NCI-H82 (cell line): Measurements from ENCODE around the gene BOD1L1.

Experiments
- DNase-seq: peaks from one replicate; lab custom pipeline; 2025; lab: John Stamatoyannopoulos, UW

BOD1L1 gene

DNA sequence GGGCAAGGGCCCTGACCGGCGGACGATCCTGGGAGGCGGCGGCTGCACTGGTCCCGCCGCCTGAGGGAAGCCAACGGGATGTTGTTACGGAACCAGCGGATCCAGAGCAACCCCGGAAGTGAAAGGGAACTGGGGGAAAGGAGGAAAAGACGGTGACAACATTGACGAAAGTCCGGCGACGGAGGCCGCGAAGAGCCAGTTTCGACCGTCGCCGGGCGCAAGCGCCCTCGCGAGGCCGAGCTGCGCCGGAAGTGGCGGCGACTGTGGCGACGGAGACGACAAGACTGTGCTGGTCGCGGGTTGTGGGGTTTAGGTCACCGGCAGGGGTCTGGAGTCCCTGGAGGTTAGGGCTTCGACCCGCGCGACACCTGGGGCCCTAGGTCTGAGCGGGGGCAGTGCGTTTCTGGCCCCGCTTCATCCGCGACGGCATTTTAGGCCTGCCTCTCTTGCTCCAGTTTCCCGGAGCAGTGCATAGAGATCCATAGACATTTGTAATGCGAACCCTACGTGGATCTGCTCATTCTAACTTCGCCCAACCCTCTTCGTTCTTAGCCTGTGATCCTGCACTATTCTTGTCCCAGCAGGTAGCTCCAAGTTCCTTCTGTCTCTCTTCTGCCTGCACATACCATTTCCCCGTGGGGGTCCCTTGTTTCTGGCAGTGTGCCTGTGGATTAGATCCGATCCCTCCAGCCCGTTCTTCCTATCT lies at the start of gene BOD1L1:
TSS of gene BOD1L1 (minus strand) at position 120 of the 706 bp plus-strand sequence. CDS start 138 bp downstream, outside the sequence.
- DNase-seq = peak; percentile 90

DNA sequence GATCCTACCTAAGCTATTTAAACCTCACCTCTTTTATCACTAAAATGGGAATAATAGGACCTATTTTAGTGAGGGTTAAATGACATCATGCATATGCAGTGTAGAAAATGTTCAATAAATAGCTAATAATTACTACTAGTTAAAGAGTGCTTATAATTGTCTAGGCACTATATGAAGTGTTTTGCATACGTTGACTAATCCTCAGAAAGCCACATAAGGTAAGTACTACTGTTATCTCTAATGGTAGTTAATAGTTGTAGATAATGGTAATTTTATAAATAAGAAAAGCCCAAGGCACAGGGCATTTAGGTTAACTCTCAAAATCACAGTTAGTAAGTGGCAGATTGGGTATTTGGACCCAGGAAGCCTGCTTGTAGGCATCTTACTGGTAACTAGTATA lies 47.4 kb upstream of the BOD1L1 start:
- no peak for DNase-seq

GRCh38 chr4:13673167-13673566 lies 45.6 kb upstream of the BOD1L1 start:
- DNase-seq = no peak

- no peak for DNase-seq
Observed at GRCh38 chr4:13670456-13671160, 43.1 kb upstream of the BOD1L1 start.

DNA sequence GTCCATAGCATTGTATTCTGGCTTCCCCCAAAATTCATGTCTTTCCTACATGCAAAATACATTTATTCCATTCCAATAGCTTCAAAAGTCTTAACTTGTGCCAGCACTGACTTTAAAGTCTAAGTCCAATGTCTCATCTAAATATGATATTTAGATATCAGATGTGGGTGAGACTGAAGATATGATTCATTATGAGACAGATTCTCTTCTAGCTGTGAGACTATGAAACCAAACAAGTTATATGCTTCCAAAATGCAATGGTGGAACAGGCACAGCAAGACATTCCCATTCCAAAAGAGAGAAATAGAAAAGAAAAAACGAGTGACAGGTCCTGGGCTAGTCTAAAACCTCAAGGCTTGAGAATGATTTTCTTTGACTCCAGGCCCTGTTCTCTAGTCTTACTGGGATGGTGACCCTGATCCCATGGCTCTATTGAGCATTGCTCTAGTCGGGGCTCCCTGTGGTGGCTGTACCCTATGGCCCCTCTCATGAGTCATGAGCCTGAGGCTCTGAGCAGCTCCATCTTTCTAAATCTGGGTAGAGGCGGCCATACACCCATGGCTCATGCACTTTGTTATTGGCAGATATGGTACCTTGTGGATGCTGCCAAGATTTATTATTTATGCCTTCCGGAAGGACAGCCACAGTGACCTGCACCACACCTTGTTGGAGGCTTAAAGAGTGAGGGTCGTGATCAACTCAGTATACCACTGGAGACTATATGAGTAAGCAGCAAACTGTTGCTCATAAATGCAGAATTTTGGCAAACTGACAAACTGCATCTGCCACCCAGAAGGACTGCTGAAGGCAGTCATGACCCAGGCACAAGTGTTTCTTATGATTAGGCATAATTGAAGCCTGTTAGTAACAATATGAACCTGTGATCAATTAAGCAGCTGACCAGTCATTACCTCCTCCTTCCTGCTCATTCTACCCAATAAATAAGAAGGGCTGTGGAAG lies 38.5 kb upstream of the BOD1L1 start:
- DNase-seq = no peak

DNA sequence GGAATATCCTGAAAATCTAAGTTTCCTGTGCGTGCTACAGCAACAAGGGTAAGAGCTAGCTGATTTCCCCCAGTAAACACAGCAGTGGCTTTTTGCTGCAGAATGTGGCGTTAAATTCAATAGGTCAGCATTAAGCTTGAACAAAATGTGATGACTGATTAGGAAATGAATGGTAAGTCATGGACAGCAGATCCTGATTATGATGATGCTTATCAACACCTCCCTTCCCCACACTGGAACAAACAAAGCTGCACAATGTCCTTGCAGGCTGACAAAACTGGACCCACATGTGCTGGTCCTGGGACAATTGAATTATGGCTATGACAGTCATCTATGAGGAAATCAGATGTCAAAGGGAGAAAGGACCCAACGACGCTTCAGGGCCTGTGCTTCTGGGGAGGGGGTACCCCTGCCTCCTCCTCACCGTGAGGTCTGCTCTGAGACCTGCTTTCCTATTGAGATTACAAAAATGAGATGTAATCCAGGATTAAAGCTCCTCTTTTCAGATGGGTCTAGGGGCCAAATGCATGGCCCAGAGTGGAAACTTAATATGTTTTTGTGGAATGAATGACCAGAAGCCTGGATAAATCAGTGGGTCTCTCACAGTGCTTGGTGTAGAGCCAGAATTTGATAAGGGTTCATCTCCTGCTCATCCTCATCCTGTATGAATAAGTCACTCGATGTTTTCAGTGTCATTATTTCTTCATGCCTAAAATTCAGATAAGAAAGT lies 32.0 kb upstream of the BOD1L1 start:
- DNase-seq = no peak

GRCh38 chr4:13656569-13657405 lies 29.3 kb upstream of the BOD1L1 start:
- DNase-seq = peak; percentile 48

- peak; percentile 61 for DNase-seq
Observed at GRCh38 chr4:13654162-13654797, 26.8 kb upstream of the BOD1L1 start.

DNA sequence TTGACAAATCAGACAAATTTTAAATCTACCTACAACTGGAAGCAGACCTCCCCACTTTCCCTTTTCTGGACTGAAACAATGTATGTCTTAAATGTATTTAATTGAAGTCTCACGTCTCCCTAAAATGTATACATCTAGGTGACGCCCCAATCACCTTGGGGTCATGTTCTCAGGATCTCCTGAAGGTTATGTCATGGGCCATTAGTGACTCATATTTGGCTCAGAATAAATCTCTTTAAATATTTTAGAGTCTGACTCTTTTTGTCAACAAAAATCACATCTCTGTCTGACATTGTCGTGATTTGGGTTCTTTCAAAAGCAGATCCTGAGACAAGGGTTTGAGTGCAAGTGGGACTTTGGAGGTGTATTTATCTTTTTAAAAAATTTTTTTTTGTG lies 26.2 kb upstream of the BOD1L1 start:
- DNase-seq = no peak

DNA sequence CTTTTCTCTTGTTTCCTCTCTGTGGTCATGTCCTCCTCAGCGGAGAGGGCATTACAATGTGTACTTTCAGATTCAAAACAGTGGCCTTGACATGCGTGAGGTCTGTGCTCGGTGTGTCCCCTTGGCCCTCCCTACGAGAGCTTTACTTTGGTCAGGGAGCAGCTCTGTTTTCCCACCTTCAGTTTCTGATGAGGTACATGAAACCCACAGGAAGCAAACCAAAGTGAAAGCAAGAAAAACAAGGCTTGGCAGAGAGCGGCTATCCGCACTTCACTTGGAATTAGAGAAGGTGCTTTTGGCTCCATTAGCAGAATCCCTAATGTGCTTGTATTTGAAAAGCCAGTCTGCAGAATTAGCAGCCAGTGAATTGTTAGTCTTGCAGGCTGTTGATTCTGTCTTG lies 19.5 kb upstream of the BOD1L1 start:
- no peak for DNase-seq

- DNase-seq = no peak
Observed at GRCh38 chr4:13645075-13645474, 17.6 kb upstream of the BOD1L1 start.

DNA sequence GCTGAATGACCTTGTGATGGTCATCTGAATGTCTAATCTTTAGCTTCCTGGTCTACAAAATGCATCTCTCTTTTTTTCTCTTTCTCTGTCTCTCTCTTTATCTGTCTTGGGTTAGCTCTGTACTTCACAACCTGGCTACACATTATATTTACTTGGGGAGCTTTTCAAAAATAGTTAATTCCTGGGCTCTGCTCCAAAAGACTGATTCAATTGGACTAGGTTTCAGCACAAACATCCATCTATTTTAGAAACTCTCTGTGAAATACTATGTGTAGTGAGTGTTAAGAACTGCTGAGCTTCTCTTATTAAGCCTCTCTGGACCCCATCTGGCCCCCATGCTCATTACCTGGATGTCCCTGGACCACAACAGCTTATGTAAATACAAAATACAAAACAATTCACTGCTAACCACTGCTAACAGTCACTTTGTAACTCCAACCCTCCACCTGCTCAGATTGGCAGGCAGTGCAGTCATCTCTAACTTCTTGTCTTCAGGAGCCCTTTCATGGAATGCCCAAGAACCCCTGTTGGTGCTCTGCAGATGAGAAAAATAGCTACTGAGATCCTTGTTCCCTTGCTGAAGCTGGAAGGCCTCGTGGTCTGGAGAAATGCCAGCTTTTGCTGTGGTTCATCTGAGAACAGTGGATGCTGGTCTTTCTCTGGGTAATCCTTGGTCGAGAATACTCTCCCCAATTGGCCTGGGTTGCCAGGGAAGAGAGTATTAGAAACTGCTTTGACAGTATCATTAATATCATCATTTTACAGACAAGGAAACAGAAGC lies 14.8 kb upstream of the BOD1L1 start:
- no peak for DNase-seq

- no peak for DNase-seq
Observed at GRCh38 chr4:13641084-13641483, 13.6 kb upstream of the BOD1L1 start.

DNA sequence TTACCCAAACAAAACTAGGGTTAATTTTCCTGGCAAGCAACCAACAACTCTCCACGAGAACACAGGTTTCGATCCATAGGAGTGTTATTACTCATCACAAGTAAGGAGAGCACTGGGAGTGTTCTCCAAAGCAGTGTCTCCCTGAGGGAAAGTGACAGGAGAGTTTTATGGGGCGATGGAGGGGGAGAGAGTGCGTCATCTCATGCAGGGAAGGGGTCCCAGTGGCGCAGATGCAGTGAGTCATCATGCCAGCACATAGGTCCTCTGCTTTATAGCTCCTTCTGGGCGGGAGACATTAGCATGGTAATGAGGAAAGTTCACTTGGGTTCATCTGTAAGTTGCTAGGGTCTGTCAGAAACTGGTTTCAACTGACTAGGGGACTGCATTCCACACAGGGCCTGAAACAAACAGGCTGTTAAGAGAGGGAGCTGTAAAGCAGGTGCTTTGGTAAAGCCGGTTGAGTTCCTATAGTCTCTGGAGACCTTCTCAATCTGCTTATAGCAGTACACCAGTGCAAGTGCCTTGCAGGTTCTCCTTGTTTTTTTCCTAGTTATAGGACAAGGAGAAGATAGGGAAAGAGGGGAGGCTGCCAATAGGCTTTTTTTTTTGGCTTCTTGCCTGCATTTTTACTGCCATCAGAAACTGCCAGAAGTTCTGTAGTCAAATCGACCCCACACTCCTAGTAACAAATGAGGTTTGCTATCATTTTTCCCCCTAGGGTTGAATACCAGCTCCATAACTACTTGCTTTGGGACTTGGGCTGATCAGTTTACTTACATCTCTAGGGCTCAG lies 12.8 kb upstream of the BOD1L1 start:
- peak; percentile 7 for DNase-seq

DNA sequence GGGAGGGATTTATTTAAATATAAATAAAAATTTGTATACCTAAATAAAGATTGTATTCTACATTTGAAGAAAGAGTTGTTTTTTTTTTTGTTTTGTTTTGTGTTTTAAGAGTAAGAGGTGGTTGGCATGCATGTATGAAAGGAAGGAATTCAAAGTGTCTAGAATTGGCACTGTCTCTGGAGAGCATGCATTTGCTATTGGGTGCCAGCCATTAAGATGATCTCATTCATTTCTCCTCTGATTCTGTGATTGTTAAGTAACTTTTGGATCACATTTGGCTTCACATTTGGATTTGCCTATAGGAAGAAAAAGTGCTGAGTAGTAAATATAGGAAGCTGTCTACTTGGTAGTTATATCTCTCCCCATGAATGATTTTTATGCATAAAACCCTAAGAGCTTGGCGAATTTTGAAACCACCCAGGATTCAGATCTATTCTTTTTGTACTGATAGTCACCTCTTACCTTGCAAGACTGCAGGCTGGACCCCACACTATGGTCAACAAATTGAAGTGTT lies 7.8 kb upstream of the BOD1L1 start:
- DNase-seq = no peak

- DNase-seq = no peak
Observed at GRCh38 chr4:13633671-13634070, 6.1 kb upstream of the BOD1L1 start.

DNA sequence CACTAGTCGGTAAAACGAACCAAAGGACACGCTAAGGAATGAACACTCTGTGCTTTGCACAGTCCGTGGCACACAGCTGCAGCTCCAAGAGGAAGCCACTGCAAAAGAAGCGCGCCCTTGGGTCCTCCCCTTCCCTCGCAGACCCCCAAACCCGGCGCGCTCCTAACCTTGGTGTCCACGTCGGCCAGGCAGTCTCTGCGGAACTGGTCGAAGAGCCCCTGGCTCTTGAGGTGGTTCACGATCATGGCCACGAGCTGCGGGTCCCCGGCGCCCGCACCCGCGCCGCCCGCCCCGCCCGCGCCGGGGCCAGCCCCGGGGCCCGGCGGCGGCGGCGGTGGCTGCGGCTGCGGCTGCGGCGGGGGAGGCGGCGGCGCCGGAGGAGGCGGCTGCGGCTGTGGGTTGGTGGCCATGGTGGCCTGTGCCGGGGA lies 333 bp downstream of the BOD1L1 start:
- peak; percentile 22 for DNase-seq

DNA sequence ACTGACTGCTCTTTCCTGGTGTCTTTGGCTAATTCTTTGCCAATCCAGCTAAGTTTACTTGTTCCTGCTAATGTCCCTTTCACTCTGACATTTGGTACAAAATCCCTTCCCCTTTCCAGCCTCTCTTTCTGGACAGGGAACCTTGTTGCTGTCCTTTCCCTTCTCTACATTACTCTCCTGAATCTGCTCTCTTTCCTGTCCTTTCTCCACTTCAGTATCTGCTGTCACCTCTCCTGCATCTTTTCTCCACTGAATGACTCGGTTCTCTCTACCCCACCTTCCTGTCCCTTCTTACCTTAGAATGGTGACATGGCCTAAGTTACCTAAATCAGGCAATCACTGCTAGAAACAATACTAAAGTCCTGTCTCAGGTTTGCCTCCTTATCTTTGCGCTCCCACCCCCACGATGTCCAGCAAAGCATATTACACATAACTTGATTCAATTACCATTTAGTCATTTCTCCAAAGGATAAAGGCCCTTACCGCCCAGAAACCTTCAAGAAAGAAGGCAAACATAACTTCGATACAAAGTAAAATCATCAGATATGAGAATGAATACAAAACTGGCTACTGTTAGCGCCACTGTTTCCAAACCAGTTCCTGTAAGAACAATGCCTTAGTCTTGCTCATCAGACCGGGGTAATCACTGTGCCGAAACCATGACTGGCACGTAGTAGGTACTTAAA lies 890 bp downstream of the BOD1L1 start:
- no peak for DNase-seq
